ENCODE results near the gene CLCN4. TPM values are rescaled to one million over a fixed set of nuclear protein-coding genes. Genes with fewer than 3 reads are reported as not detected.

Gene CLCN4
- total and polyA plus RNA-seq, 10 of the 15 experiments (the other 5 are each of a cell fraction or from before 2014, with no cell fraction given) = 0.90 to 6.9 (median 2.9) TPM

DNA sequence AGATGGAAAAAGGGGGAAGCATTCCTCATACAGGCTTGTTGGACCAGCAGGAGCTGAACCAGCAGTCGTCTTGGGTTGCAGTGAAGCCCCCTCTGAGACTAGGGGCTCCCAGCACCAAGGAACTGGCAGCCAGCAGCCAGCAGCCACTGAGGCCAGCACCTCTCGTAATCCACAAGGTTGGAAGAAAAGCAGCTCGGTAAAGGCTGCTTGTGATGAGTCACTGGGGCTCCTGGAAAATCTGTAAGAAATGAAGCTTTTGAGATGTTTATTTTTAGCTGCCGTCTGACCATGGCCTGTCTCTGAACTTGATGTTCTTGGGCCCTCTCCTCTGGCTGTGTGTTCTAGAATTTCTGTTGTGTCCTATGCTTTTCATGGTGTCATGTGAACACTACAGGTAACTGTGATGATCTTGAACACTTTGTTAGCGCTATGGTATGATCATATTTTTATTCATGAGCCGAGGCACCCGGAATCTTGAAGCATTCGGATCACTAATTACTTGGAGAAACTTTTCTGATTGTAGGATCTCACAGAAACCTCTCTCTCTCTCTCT, 18.6 kb downstream of the CLCN4 start:
- Histone ChIP-seq H3K27me3 (replicated peaks in 1 of 2; ENCODE audit: control insufficient read depth in 2 of 2, insufficient read depth in 2 of 2, low read length in 1 of 2) (peaks cover 0 to 2% of the 10 kb centered on the region in 2 experiments; a peak in 1 of 4 replicates), H3K36me3 (ENCODE audit: control insufficient read depth in 2 of 2, insufficient read depth in 2 of 2, low read length in 1 of 2) (no peaks in the 10 kb centered on the region), H2AFZ (ENCODE audit: control insufficient read depth, low read depth, low read length) (no peak overlapping the region), H3K27ac (ENCODE audit: control insufficient read depth, insufficient read depth) (no peak overlapping the region), H3K4me1 (ENCODE audit: control insufficient read depth, insufficient read depth, low read length) (no peaks in the 10 kb centered on the region), H3K4me3 (no peak overlapping the region), H3K79me2 (ENCODE audit: control insufficient read depth, insufficient read depth, low read length) (no peaks in the 10 kb centered on the region), H3K9me3 (replicated peaks; ENCODE audit: control insufficient read depth, insufficient read depth, low read length) (no peaks in the 10 kb centered on the region), H3K9ac (ENCODE audit: control insufficient read depth, insufficient read depth, low read length) (no peak overlapping the region), H4K20me1 (ENCODE audit: control insufficient read depth, insufficient read depth) (no peaks in the 10 kb centered on the region), H3K4me2 (ENCODE audit: control insufficient read depth, insufficient read depth) (no peak overlapping the region)
- CTCF ChIA-PET = interaction anchor here (1.0 to 2.7 kb wide), 3 partner anchors 15 to 548 kb away, joined by 3 to 15 read pairs (median 7); no protein-coding TSS in a partner anchor
- RAD21 ChIA-PET (ENCODE audit: unreplicated experiment) = interaction anchor here (1.4 kb wide), 1 partner anchor 15 kb away, joined by 3 read pairs; no protein-coding TSS in a partner anchor
- intact Hi-C loops (cut with micrococcal nuclease; ENCODE audit: unreplicated experiment) = no loop called here
- ATAC-seq (no peak), DNase-seq (ENCODE audit: low read depth, low spot score) (no peak), FAIRE-seq (no peak)
- SMC1A ChIA-PET (ENCODE audit: uncharacterized antibody, unreplicated experiment) = interaction anchor here (1.4 to 1.5 kb wide), 2 partner anchors 12 to 15 kb away, joined by 3 to 5 read pairs; no protein-coding TSS in a partner anchor
- 44% methylated on average over 8 of the region's 8 CpGs for WGBS (ENCODE audit: insufficient coverage, insufficient replicate concordance, low lambda C conversion rate, missing lambda C conversion rate)
- no TSS peak for BruUV-seq (replicated peaks)
- TF ChIP-seq CUX1 (IDR thresholded peaks at IDR 0.05; ENCODE audit: insufficient replicate concordance, low read depth, low read length) (no peak), BCL11A (IDR thresholded peaks at IDR 0.05; ENCODE audit: low read depth, low read length) (no peak), ZZZ3 (IDR thresholded peaks at IDR 0.05; ENCODE audit: control insufficient read depth, insufficient read length, low read depth) (no peak), CBX5 (IDR thresholded peaks at IDR 0.05; ENCODE audit: low read depth) (no peak), YY1 (IDR thresholded peaks at IDR 0.05; ENCODE audit: low read depth, low read length) (no peak), ZBED1 (IDR thresholded peaks at IDR 0.05; ENCODE audit: borderline replicate concordance) (no peak)
- TF ChIP-seq, protein P1, sequence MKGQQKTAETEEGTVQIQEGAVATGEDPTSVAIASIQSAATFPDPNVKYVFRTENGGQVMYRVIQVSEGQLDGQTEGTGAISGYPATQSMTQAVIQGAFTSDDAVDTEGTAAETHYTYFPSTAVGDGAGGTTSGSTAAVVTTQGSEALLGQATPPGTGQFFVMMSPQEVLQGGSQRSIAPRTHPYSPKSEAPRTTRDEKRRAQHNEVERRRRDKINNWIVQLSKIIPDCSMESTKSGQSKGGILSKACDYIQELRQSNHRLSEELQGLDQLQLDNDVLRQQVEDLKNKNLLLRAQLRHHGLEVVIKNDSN (IDR thresholded peaks at IDR 0.05; ENCODE audit: borderline replicate concordance, extremely low read length, insufficient read depth, low read depth, low read length) = no peak
- POLR2A ChIA-PET = no interaction called here
- in situ Hi-C loops (cut with MboI) = loop anchor here (25.0 kb wide), 1 partner anchor 1612 kb away; no protein-coding TSS in a partner anchor

Data from GM12878 (cell line).